ENCODE data around the gene ODR4. TPM values are rescaled to one million over a fixed set of nuclear protein-coding genes. Genes with fewer than 3 reads are reported as not detected.
"Not testable (repeated sequence)": the region's sequence is repeated elsewhere in the genome, so short reads cannot be mapped to it uniquely, and the experiment has no call there.

Gene ODR4
- 10 to 100 TPM; 13.3 to 15.6 TPM for total RNA-seq

GRCh38 chr1:186375152-186375928 lies at the start of gene ODR4, which contains the start of gene TPR:
ODR4 (plus strand) TSS chr1:186375838; CDS start chr1:186379786, 3,948 bp downstream.
TPR (minus strand) TSS chr1:186375253; CDS start chr1:186375028, 225 bp downstream.
- peaks cover 33% of the 10 kb centered on the region for H3K4me1 Mint-ChIP-seq
- POLR2A ChIA-PET: interaction anchor here (0.7 to 1.6 kb wide), 12 partner anchors 10 to 697 kb away, joined by 3 to 5 read pairs (median 4); no protein-coding TSS in a partner anchor
- peak within 1 kb of the TSS; percentile 95 for H3K27ac Mint-ChIP-seq

GRCh38 chr1:186326009-186326408 lies 49.6 kb upstream of the ODR4 start:
- Mint-ChIP-seq H3K4me3 (no peak overlapping the region), H3K36me3 (peaks cover 36% of the 10 kb centered on the region), H3K27me3 (no peaks in the 10 kb centered on the region), H3K4me1 (peaks cover 6% of the 10 kb centered on the region), H3K27ac (no peak overlapping the region), H3K9me3 (no peaks in the 10 kb centered on the region)
- POLR2A ChIA-PET: interaction anchor here (1.6 kb wide), 1 partner anchor 49 kb away, joined by 4 read pairs; the partner anchor contains the start of gene TPR
- ATAC-seq (ENCODE audit: low read depth) (no peak), DNase-seq (no peak)

More at GRCh38 chr1:186375152-186375928, at the start of gene ODR4, which contains the start of gene TPR:
- H3K9me3 Mint-ChIP-seq: no peaks in the 10 kb centered on the region
- H3K36me3 Mint-ChIP-seq: peaks cover 13% of the 10 kb centered on the region
- ATAC-seq (ENCODE audit: low read depth) (peak; percentile 87), DNase-seq (peak; percentile 94)
- peak within 1 kb of the TSS; percentile 93 for H3K4me3 Mint-ChIP-seq
- H3K27me3 Mint-ChIP-seq: no peaks in the 10 kb centered on the region

- no peak overlapping the region for H3K27ac Mint-ChIP-seq
- H3K27me3 Mint-ChIP-seq: no peaks in the 10 kb centered on the region
- POLR2A ChIA-PET: no interaction called here
- no peaks in the 10 kb centered on the region for H3K4me1 Mint-ChIP-seq
- DNase-seq (no peak), ATAC-seq (ENCODE audit: low read depth) (no peak)
- no peaks in the 10 kb centered on the region for H3K9me3 Mint-ChIP-seq
- no peak overlapping the region for H3K4me3 Mint-ChIP-seq
- peaks cover 24% of the 10 kb centered on the region for H3K36me3 Mint-ChIP-seq
Observed at GRCh38 chr1:186327331-186327730, 48.3 kb upstream of the ODR4 start.

GRCh38 chr1:186330758-186331157 lies 44.9 kb upstream of the ODR4 start:
- DNase-seq (no peak), ATAC-seq (ENCODE audit: low read depth) (no peak)
- H3K27ac Mint-ChIP-seq: no peak overlapping the region
- no peaks in the 10 kb centered on the region for H3K9me3 Mint-ChIP-seq
- POLR2A ChIA-PET: interaction anchor here (0.6 kb wide), 1 partner anchor 94 kb away, joined by 3 read pairs; no protein-coding TSS in a partner anchor
- H3K27me3 Mint-ChIP-seq: no peaks in the 10 kb centered on the region
- no peak overlapping the region for H3K4me3 Mint-ChIP-seq
- peaks cover 16% of the 10 kb centered on the region for H3K36me3 Mint-ChIP-seq
- no peaks in the 10 kb centered on the region for H3K4me1 Mint-ChIP-seq

GRCh38 chr1:186337554-186337953 lies 38.1 kb upstream of the ODR4 start:
- DNase-seq: no peak
- H3K4me3 Mint-ChIP-seq: no peak overlapping the region
- peaks cover 28% of the 10 kb centered on the region for H3K36me3 Mint-ChIP-seq
- H3K9me3 Mint-ChIP-seq: no peaks in the 10 kb centered on the region
- POLR2A ChIA-PET: no interaction called here
- ATAC-seq (ENCODE audit: low read depth): no peak
- H3K27me3 Mint-ChIP-seq: no peaks in the 10 kb centered on the region
- H3K27ac Mint-ChIP-seq: no peak overlapping the region
- no peaks in the 10 kb centered on the region for H3K4me1 Mint-ChIP-seq

- DNase-seq (no peak), ATAC-seq (ENCODE audit: low read depth) (no peak)
- no peak overlapping the region for H3K27ac Mint-ChIP-seq
- no peak overlapping the region for H3K4me3 Mint-ChIP-seq
- peaks cover 38% of the 10 kb centered on the region for H3K36me3 Mint-ChIP-seq
- H3K4me1 Mint-ChIP-seq: no peaks in the 10 kb centered on the region
- POLR2A ChIA-PET: no interaction called here
- no peaks in the 10 kb centered on the region for H3K27me3 Mint-ChIP-seq
- H3K9me3 Mint-ChIP-seq: no peaks in the 10 kb centered on the region
Observed at GRCh38 chr1:186340772-186341171, 34.9 kb upstream of the ODR4 start.

GRCh38 chr1:186347837-186348691 lies 27.6 kb upstream of the ODR4 start:
- POLR2A ChIA-PET; H3K4me1 Mint-ChIP-seq; H3K27ac Mint-ChIP-seq; H3K27me3 Mint-ChIP-seq; H3K4me3 Mint-ChIP-seq; ATAC-seq (ENCODE audit: low read depth); H3K9me3 Mint-ChIP-seq; DNase-seq: not testable (repeated sequence)
- H3K36me3 Mint-ChIP-seq: peaks cover 44% of the 10 kb centered on the region

GRCh38 chr1:186374303-186375151 lies 1.1 kb upstream of the ODR4 start:
- no peaks in the 10 kb centered on the region for H3K27me3 Mint-ChIP-seq
- H3K36me3 Mint-ChIP-seq: peaks cover 11% of the 10 kb centered on the region
- no peak for DNase-seq
- H3K4me1 Mint-ChIP-seq: peaks cover 33% of the 10 kb centered on the region
- peak overlapping the region; percentile 93 for H3K4me3 Mint-ChIP-seq
- POLR2A ChIA-PET: interaction anchor here (0.7 to 1.6 kb wide), 12 partner anchors 10 to 698 kb away, joined by 3 to 5 read pairs (median 4); no protein-coding TSS in a partner anchor
- peak overlapping the region; percentile 95 for H3K27ac Mint-ChIP-seq
- peak; percentile 9 for ATAC-seq (ENCODE audit: low read depth)
- no peaks in the 10 kb centered on the region for H3K9me3 Mint-ChIP-seq

GRCh38 chr1:186375929-186376319 lies 286 bp downstream of the ODR4 start:
- Mint-ChIP-seq H3K9me3 (no peaks in the 10 kb centered on the region), H3K4me1 (peaks cover 32% of the 10 kb centered on the region), H3K27me3 (no peaks in the 10 kb centered on the region), H3K36me3 (peaks cover 12% of the 10 kb centered on the region), H3K4me3 (peak overlapping the region; percentile 93), H3K27ac (peak overlapping the region; percentile 95)
- DNase-seq (no peak), ATAC-seq (ENCODE audit: low read depth) (peak; percentile 1)
- POLR2A ChIA-PET: interaction anchor here (1.0 to 1.6 kb wide), 4 partner anchors 11 to 56 kb away, joined by 4 to 5 read pairs (median 5); no protein-coding TSS in a partner anchor

- Mint-ChIP-seq H3K4me3 (no peak overlapping the region), H3K9me3 (no peaks in the 10 kb centered on the region), H3K27ac (no peak overlapping the region), H3K27me3 (no peaks in the 10 kb centered on the region), H3K36me3 (peaks cover 8% of the 10 kb centered on the region), H3K4me1 (no peaks in the 10 kb centered on the region)
- POLR2A ChIA-PET: no interaction called here
- ATAC-seq (ENCODE audit: low read depth) (no peak), DNase-seq (no peak)
Observed at GRCh38 chr1:186386725-186387383, 11.2 kb downstream of the ODR4 start.

GRCh38 chr1:186390925-186391324 lies 15.3 kb downstream of the ODR4 start:
- no peak for ATAC-seq (ENCODE audit: low read depth)
- H3K9me3 Mint-ChIP-seq: no peaks in the 10 kb centered on the region
- no peaks in the 10 kb centered on the region for H3K4me1 Mint-ChIP-seq
- POLR2A ChIA-PET: no interaction called here
- no peak overlapping the region for H3K27ac Mint-ChIP-seq
- no peak overlapping the region for H3K4me3 Mint-ChIP-seq
- peaks cover 12% of the 10 kb centered on the region for H3K36me3 Mint-ChIP-seq
- H3K27me3 Mint-ChIP-seq: no peaks in the 10 kb centered on the region
- no peak for DNase-seq

GRCh38 chr1:186391841-186392240 lies 16.2 kb downstream of the ODR4 start:
- Mint-ChIP-seq H3K4me1 (no peaks in the 10 kb centered on the region), H3K27me3 (no peaks in the 10 kb centered on the region), H3K9me3 (no peaks in the 10 kb centered on the region), H3K36me3 (peaks cover 12% of the 10 kb centered on the region), H3K27ac (no peak overlapping the region), H3K4me3 (no peak overlapping the region)
- POLR2A ChIA-PET: no interaction called here
- ATAC-seq (ENCODE audit: low read depth) (no peak), DNase-seq (no peak)
